HepG2 (cell line): ENCODE measurements around the gene COPS4. TPM values are rescaled to one million over a fixed set of nuclear protein-coding genes. Genes with fewer than 3 reads are reported as not detected.

Source experiments
- ZMYM4 ChIP-seq: sonication (generic); formaldehyde crosslinking; IDR thresholded peaks from 2 replicates; pipeline ENCODE4 v1.8.1; 2023; ENCODE audit warnings: mild to moderate bottlenecking, missing genetic modification reagents
- ZNF530 ChIP-seq: sonication (generic); formaldehyde crosslinking; IDR thresholded peaks from 2 replicates; pipeline ENCODE4 v1.5.0; 2020; ENCODE audit warnings: low read depth, mild to moderate bottlenecking, missing genetic modification reagents
- ZNF687 ChIP-seq: sonication (generic); formaldehyde crosslinking; IDR thresholded peaks from 2 replicates; pipeline ENCODE4 v1.5.1; 2020; ENCODE audit warnings: mild to moderate bottlenecking, missing genetic modification reagents, moderate library complexity
- polyA plus RNA-seq, 8 experiments: library from polyadenylated mRNA; depleted of rRNA in 3 of 8; stranded (reverse) in 7 of 8; unstranded in 1 of 8; fragments of >200 nt; fragmentation: Illumina TruSeq in 4 of 8; extraction: Trizol in 4 of 8; gene quantifications; 2 replicates each; pipeline versions ENCODE4 v1.2.1 to v1.2.3, GENCODE V29; 2011 to 2016; ENCODE audit warnings: low read depth in 4 of 8, missing spikeins in 1 of 8, mixed read lengths in 1 of 8; ENCODE audit not compliant: insufficient read depth in 1 of 8
- total RNA-seq, 5 experiments: library from RNA; depleted of rRNA; stranded (reverse); fragments of >200 nt; fragmentation: Illumina TruSeq; extraction: Trizol; gene quantifications; 2 replicates each; pipeline ENCODE4 v1.2.3, GENCODE V29; 2016; ENCODE audit warnings: low read depth in 1 of 5
- TF ChIP-seq, protein P1 (sequence below): sonication (generic); formaldehyde crosslinking; IDR thresholded peaks from 2 replicates; pipeline ENCODE4 v1.4.0; 2020; ENCODE audit warnings: missing genetic modification reagents

COPS4 gene
- total and polyA plus RNA-seq, 2 of the 13 experiments (the other 11 are each of a cell fraction or from before 2014, with no cell fraction given), result 28.8 to 52.5 TPM

GRCh38 chr4:83110223-83110945 is 75.4 kb downstream of the COPS4 start (continued):
- TF ChIP-seq, protein P1, sequence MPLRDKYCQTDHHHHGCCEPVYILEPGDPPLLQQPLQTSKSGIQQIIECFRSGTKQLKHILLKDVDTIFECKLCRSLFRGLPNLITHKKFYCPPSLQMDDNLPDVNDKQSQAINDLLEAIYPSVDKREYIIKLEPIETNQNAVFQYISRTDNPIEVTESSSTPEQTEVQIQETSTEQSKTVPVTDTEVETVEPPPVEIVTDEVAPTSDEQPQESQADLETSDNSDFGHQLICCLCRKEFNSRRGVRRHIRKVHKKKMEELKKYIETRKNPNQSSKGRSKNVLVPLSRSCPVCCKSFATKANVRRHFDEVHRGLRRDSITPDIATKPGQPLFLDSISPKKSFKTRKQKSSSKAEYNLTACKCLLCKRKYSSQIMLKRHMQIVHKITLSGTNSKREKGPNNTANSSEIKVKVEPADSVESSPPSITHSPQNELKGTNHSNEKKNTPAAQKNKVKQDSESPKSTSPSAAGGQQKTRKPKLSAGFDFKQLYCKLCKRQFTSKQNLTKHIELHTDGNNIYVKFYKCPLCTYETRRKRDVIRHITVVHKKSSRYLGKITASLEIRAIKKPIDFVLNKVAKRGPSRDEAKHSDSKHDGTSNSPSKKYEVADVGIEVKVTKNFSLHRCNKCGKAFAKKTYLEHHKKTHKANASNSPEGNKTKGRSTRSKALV (CRISPR knock-in tag), result no peak
- TF ChIP-seq ZMYM4 (CRISPR knock-in tag) (0 out of 2 replicates have a peak, but pooled peaks have one; percentile 15), ZNF530 (CRISPR knock-in tag) (no peak), ZNF687 (CRISPR knock-in tag) (peak; percentile 49)
